Measurements from ENCODE around the gene NELFCD. TPM values are rescaled to one million over a fixed set of nuclear protein-coding genes. Genes with fewer than 3 reads are reported as not detected.

The NELFCD gene
- polyA plus RNA-seq, 1 of the 3 experiments (the other 2 are of a cell fraction): 90.0 TPM

DNA sequence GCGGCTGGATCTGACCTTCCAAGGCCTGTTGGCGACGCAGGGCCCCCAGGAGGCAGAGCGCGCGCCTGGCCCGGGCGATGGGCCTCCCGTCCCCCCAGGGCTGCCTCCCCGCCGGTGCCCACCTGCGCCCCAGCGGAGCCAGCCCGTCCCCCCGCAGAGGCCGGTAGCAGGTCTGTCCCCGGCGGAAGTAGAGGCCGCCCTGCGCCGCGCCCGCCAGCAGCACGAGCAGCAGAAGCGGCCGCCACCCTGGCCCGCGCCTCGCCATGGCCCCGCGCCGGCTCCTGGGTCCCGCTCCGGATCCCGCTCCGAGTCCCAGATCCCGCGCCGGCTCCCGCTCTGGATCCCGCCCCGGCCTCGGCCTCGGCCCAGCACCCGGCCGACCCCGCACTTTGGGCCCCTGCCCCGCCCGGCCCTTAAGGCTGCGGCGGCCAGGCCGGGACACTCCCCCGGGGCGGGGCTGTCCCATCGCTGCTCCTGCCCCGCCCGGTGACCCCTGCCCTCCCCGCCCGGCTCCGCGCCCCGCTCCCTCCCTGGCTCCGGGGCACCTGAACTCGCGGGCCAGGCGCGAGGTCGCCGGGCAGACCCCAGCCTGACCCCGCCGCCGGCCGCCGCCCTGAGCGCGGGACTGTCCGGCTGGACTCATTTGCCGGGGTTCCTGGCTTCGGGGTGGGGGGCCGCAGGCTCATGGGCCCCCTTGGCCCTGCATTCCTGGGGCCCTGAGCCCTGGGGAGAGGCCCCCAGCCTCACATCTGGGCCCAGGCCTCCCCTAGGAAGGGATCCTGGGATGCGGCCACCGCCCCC, 26.0 kb downstream of the NELFCD start, which contains the start of gene CTSZ:
Gene CTSZ (minus strand): TSS at position 391 of the 801 bp plus-strand sequence. CDS start 126 bp downstream, at position 265.
- no peak for DNase-seq
- no peaks in the 10 kb centered on the region for H3K9me3 ChIP-seq
- H3K4me2 ChIP-seq: no peak within 1 kb of the TSS
- peaks cover 9 to 10% of the 10 kb centered on the region in 2 experiments; a peak in 2 of 4 replicates for H3K4me1 ChIP-seq (ENCODE audit: control insufficient read depth in 1 of 2, insufficient read depth in 2 of 2, low read depth in 1 of 2, low read length in 1 of 2)
- H3K9ac ChIP-seq: no peak within 1 kb of the TSS
- no peaks in the 10 kb centered on the region for H3K36me3 ChIP-seq (replicated peaks in 1 of 2; ENCODE audit: control insufficient read depth in 1 of 2, insufficient read depth in 2 of 2, low read length in 1 of 2)
- H3K4me3 ChIP-seq (ENCODE audit: low read depth in 2 of 2, low read length in 1 of 2): no peak within 1 kb of the TSS
- no peaks in the 10 kb centered on the region for H3K9me2 ChIP-seq
- TF ChIP-seq FOXM1 (IDR thresholded peaks at IDR 0.05; ENCODE audit: low read depth) (no peak), EP300 (IDR thresholded peaks at IDR 0.05; ENCODE audit: borderline replicate concordance in 1 of 2, low read depth in 1 of 2, low read length in 1 of 2) (no peak), FOSL2 (IDR thresholded peaks at IDR 0.05; ENCODE audit: borderline replicate concordance, low read depth) (no peak), NRF1 (IDR thresholded peaks at IDR 0.05; ENCODE audit: low read depth, low read length) (no peak), GABPA (IDR thresholded peaks at IDR 0.05; ENCODE audit: low read depth) (no peak), TEAD4 (IDR thresholded peaks at IDR 0.05; ENCODE audit: borderline replicate concordance, insufficient read depth) (no peak), MXI1 (IDR thresholded peaks at IDR 0.05; ENCODE audit: low read depth, low read length) (no peak), CHD2 (IDR thresholded peaks at IDR 0.05; ENCODE audit: low read length, partially characterized antibody) (no peak)
- TF ChIP-seq, protein P1, sequence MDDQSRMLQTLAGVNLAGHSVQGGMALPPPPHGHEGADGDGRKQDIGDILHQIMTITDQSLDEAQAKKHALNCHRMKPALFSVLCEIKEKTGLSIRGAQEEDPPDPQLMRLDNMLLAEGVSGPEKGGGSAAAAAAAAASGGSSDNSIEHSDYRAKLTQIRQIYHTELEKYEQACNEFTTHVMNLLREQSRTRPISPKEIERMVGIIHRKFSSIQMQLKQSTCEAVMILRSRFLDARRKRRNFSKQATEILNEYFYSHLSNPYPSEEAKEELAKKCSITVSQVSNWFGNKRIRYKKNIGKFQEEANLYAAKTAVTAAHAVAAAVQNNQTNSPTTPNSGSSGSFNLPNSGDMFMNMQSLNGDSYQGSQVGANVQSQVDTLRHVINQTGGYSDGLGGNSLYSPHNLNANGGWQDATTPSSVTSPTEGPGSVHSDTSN (IDR thresholded peaks at IDR 0.05): no peak
- H2AFZ ChIP-seq (ENCODE audit: low read depth): no peak within 1 kb of the TSS
- no peak within 1 kb of the TSS for H3K27ac ChIP-seq (ENCODE audit: low read depth in 2 of 2, low read length in 1 of 2)
- POLR2A ChIA-PET: no interaction called here
- H4K20me1 ChIP-seq (ENCODE audit: insufficient read depth): no peaks in the 10 kb centered on the region
- H3K27me3 ChIP-seq (ENCODE audit: insufficient read depth): no peaks in the 10 kb centered on the region
- no peaks in the 10 kb centered on the region for H3F3A ChIP-seq (replicated peaks; ENCODE audit: insufficient read depth)
- no peaks in the 10 kb centered on the region for H3K79me2 ChIP-seq (ENCODE audit: insufficient read depth)
- 91% methylated on average over 24 of the region's 82 CpGs for WGBS (ENCODE audit: low lambda C conversion rate)
- CTCF ChIA-PET: no interaction called here

DNA sequence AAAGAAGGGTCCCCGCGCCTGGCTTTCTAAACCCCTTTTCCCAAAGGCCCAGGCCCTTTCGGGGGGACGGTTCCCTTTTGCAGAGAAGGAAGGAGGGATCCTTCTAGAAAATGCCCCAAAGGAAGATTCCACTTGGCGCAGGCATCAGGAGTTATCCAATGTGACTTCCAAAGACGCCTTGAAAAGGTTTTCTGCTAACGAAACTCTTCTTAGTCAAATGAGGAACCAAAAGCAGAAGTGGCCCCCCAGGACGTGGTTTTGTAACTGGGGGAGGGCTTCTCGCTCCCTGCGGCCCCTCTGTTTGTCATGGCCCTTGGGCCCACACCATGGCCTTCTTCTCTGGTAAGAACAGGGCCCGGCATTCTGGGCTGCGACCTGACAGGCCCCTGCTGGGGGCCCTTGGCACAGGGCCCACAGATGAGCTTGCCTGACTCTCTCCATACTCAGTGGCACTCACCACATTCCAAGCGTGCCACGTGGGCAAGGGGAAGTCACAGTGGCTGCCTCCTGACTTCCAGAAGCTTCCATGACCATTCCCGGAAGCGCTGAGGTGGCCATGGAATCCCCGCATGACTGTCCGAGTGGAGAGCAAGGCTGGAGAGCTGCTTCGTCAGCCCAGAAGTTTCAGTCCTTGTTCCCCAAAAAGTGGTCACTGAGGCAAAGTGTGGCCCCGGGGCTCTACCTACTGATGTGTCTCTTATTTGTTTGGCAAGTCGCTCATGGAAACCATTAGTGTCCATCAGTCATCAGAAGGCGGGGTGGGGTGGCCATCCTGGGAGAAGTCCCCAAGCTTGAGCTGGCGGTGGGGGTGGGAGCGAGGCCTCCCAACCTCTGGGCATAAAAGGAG, 26.8 kb downstream of the NELFCD start:
- TF ChIP-seq, protein P2, sequence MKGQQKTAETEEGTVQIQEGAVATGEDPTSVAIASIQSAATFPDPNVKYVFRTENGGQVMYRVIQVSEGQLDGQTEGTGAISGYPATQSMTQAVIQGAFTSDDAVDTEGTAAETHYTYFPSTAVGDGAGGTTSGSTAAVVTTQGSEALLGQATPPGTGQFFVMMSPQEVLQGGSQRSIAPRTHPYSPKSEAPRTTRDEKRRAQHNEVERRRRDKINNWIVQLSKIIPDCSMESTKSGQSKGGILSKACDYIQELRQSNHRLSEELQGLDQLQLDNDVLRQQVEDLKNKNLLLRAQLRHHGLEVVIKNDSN (IDR thresholded peaks at IDR 0.05; ENCODE audit: borderline replicate concordance, low read depth): no peak
- TF ChIP-seq, protein P3, sequence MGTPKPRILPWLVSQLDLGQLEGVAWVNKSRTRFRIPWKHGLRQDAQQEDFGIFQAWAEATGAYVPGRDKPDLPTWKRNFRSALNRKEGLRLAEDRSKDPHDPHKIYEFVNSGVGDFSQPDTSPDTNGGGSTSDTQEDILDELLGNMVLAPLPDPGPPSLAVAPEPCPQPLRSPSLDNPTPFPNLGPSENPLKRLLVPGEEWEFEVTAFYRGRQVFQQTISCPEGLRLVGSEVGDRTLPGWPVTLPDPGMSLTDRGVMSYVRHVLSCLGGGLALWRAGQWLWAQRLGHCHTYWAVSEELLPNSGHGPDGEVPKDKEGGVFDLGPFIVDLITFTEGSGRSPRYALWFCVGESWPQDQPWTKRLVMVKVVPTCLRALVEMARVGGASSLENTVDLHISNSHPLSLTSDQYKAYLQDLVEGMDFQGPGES (IDR thresholded peaks at IDR 0.05; ENCODE audit: low read depth, low read length): no peak
- no peak for TF ChIP-seq JUND (IDR thresholded peaks at IDR 0.05)
- TF ChIP-seq CHD2 (IDR thresholded peaks at IDR 0.05; ENCODE audit: low read length, partially characterized antibody): no peak
- TF ChIP-seq RXRA (IDR thresholded peaks at IDR 0.05; ENCODE audit: borderline replicate concordance, low read depth): no peak
- TF ChIP-seq SMC3 (IDR thresholded peaks at IDR 0.05; ENCODE audit: low read depth, low read length): no peak
- TF ChIP-seq RAD21 (IDR thresholded peaks at IDR 0.05; ENCODE audit: low read length): no peak
- no peak for TF ChIP-seq TCF12 (IDR thresholded peaks at IDR 0.05)
- TF ChIP-seq NRF1 (IDR thresholded peaks at IDR 0.05; ENCODE audit: low read depth, low read length): no peak
- TF ChIP-seq NFIC (IDR thresholded peaks at IDR 0.05; ENCODE audit: borderline replicate concordance): no peak
- no peak for TF ChIP-seq SIN3A (IDR thresholded peaks at IDR 0.05; ENCODE audit: borderline replicate concordance, low read depth, low read length)
- TF ChIP-seq GATA2 (CRISPR knock-in tag; IDR thresholded peaks at IDR 0.05): no peak
- H2AFZ ChIP-seq (ENCODE audit: low read depth): no peak overlapping the region
- H3K9ac ChIP-seq: no peak overlapping the region
- H3K9me3 ChIP-seq: no peaks in the 10 kb centered on the region
- H3K4me2 ChIP-seq: no peak overlapping the region
- H3K79me2 ChIP-seq (ENCODE audit: insufficient read depth): no peaks in the 10 kb centered on the region
- H3K27me3 ChIP-seq (ENCODE audit: insufficient read depth): no peaks in the 10 kb centered on the region
- peaks cover 9 to 10% of the 10 kb centered on the region in 2 experiments; a peak in 2 of 4 replicates for H3K4me1 ChIP-seq (ENCODE audit: control insufficient read depth in 1 of 2, insufficient read depth in 2 of 2, low read depth in 1 of 2, low read length in 1 of 2)
- H3K36me3 ChIP-seq (replicated peaks in 1 of 2; ENCODE audit: control insufficient read depth in 1 of 2, insufficient read depth in 2 of 2, low read length in 1 of 2): no peaks in the 10 kb centered on the region
- CTCF ChIA-PET: interaction anchor here (0.9 to 1.4 kb wide), 2 partner anchors 12 to 448 kb away, joined by 3 to 5 read pairs; no protein-coding TSS in a partner anchor
- 93% methylated on average over 14 of the region's 24 CpGs for WGBS (ENCODE audit: low lambda C conversion rate)
- no peak overlapping the region for H3K4me3 ChIP-seq (ENCODE audit: low read depth in 2 of 2, low read length in 1 of 2)
- no peaks in the 10 kb centered on the region for H3K9me2 ChIP-seq
- POLR2A ChIA-PET: no interaction called here
- no peak overlapping the region for H3K27ac ChIP-seq (ENCODE audit: low read depth in 2 of 2, low read length in 1 of 2)
- H4K20me1 ChIP-seq (ENCODE audit: insufficient read depth): no peaks in the 10 kb centered on the region
- H3F3A ChIP-seq (replicated peaks; ENCODE audit: insufficient read depth): no peaks in the 10 kb centered on the region
- no peak for DNase-seq

All from SK-N-SH (cell line).